Activated CD8-positive, alpha-beta memory T cell treated with anti-CD3 and anti-CD28 coated beads, Interleukin-2, amount 50 U/mL, for 4 hours (primary cell): ENCODE measurements around the gene TIMP2.
A peak's percentile ranks its signal among the peaks of the same experiment; 100 is the strongest.
"Not testable (repeated sequence)": the region's sequence is repeated elsewhere in the genome, so short reads cannot be mapped to it uniquely, and the experiment has no call there.

ENCODE experiments used
- DNase-seq: peaks from one replicate; pipeline ENCODE4 v3.0.0-alpha.2; 2020

The TIMP2 gene

GRCh38 chr17:78954684-78955083, 29.5 kb upstream of the TIMP2 start:
- DNase-seq: no peak

GRCh38 chr17:78953356-78954350, 28.5 kb upstream of the TIMP2 start:
- DNase-seq: no peak

GRCh38 chr17:78952706-78953105, 27.5 kb upstream of the TIMP2 start:
- no peak for DNase-seq

GRCh38 chr17:78951967-78952551, 26.9 kb upstream of the TIMP2 start:
- no peak for DNase-seq

- DNase-seq: no peak
Observed at GRCh38 chr17:78950870-78951269, 25.7 kb upstream of the TIMP2 start.

- no peak for DNase-seq
Observed at GRCh38 chr17:78947235-78948149, 22.3 kb upstream of the TIMP2 start.

- no peak for DNase-seq
Observed at GRCh38 chr17:78946631-78947030, 21.4 kb upstream of the TIMP2 start.

- no peak for DNase-seq
Observed at GRCh38 chr17:78946131-78946530, 20.9 kb upstream of the TIMP2 start.

GRCh38 chr17:78945455-78945854, 20.3 kb upstream of the TIMP2 start:
- not testable (repeated sequence) for DNase-seq

- DNase-seq: no peak
Observed at GRCh38 chr17:78944956-78945355, 19.8 kb upstream of the TIMP2 start.

- no peak for DNase-seq
Observed at GRCh38 chr17:78944026-78944425, 18.8 kb upstream of the TIMP2 start.

GRCh38 chr17:78940708-78941107, 15.5 kb upstream of the TIMP2 start:
- no peak for DNase-seq

- no peak for DNase-seq
Observed at GRCh38 chr17:78940258-78940657, 15.1 kb upstream of the TIMP2 start.

GRCh38 chr17:78939615-78940014, 14.4 kb upstream of the TIMP2 start:
- DNase-seq: no peak

GRCh38 chr17:78937561-78937960, 12.4 kb upstream of the TIMP2 start:
- no peak for DNase-seq

- no peak for DNase-seq
Observed at GRCh38 chr17:78935419-78936323, 10.5 kb upstream of the TIMP2 start.

GRCh38 chr17:78934681-78935418, 9.7 kb upstream of the TIMP2 start:
- DNase-seq: no peak

- no peak for DNase-seq
Observed at GRCh38 chr17:78933959-78934568, 8.9 kb upstream of the TIMP2 start.

- DNase-seq: peak; percentile 37
Observed at GRCh38 chr17:78933025-78933958, 8.1 kb upstream of the TIMP2 start.
